SK-N-SH (cell line): ENCODE measurements around the gene MPST. TPM values are rescaled to one million over a fixed set of nuclear protein-coding genes. Genes with fewer than 3 reads are reported as not detected.

Experiments used
- CTCF ChIA-PET: fragments of 300-600, 350-600 bp; formaldehyde crosslinking; extraction: SDS; loops from one replicate; lab custom pipeline; 2021; lab: Yijun Ruan, JAX
- POLR2A ChIA-PET: fragments of 350-600 bp; sonication (Branson Sonifier 250); formaldehyde crosslinking; extraction: SDS; loops from one replicate; lab custom pipeline; 2020; ENCODE audit warnings: antibody characterized with exemption, inconsistent platforms; lab: Yijun Ruan, JAX
- DNase-seq: peaks from one replicate; pipeline ENCODE4 v3.0.0; 2012
- H2AFZ ChIP-seq: fragments of 200-600 bp; sonication (generic); 2 replicates; pipeline ENCODE4 v1.8.1; 2016; ENCODE audit warnings: antibody characterized with exemption, mild to moderate bottlenecking, low read depth
- H3F3A ChIP-seq: fragments of 200-600 bp; sonication (generic); replicated peaks from 2 replicates; pipeline ENCODE3; 2016; ENCODE audit warnings: antibody characterized with exemption, mild to moderate bottlenecking; ENCODE audit not compliant: insufficient read depth
- H3K27ac ChIP-seq, 2 experiments: fragments of 200-500 bp in 1 of 2; fragments of 200-600 bp in 1 of 2; sonication (Bioruptor generic) in 1 of 2; sonication (generic), shearing (Covaris generic) in 1 of 2; 2 replicates each; pipeline versions ENCODE4 v1.5.1 to v1.6.1; 2014 to 2016; ENCODE audit warnings: low read depth in 2 of 2, inconsistent platforms in 1 of 2, low read length in 1 of 2, mild to moderate bottlenecking in 1 of 2, mixed read lengths in 1 of 2
- H3K27me3 ChIP-seq: fragments of 200-600 bp; sonication (generic), shearing (Covaris generic); 2 replicates; pipeline ENCODE4 v1.6.1; 2016; ENCODE audit warnings: mixed run types; ENCODE audit not compliant: insufficient read depth
- H3K36me3 ChIP-seq, 2 experiments: fragments of 200-500 bp in 1 of 2; fragments of 200-600 bp in 1 of 2; sonication (Bioruptor generic) in 1 of 2; sonication (generic) in 1 of 2; replicated peaks in 1 of 2; 2 replicates each; pipeline versions ENCODE3 to v1.5.1; 2014 to 2016; ENCODE audit warnings: low read length in 1 of 2, mild to moderate bottlenecking in 1 of 2; ENCODE audit not compliant: insufficient read depth in 2 of 2, control insufficient read depth in 1 of 2
- H3K4me1 ChIP-seq, 2 experiments: fragments of 200-500 bp in 1 of 2; fragments of 200-600 bp in 1 of 2; sonication (Bioruptor generic) in 1 of 2; sonication (generic), shearing (Covaris generic) in 1 of 2; 2 replicates each; pipeline versions ENCODE4 v1.5.1 to v1.6.1; 2014 to 2016; ENCODE audit warnings: low read depth in 1 of 2, low read length in 1 of 2, mixed run types in 1 of 2; ENCODE audit not compliant: insufficient read depth in 2 of 2, control insufficient read depth in 1 of 2
- H3K4me2 ChIP-seq: fragments of 200-600 bp; sonication (generic), shearing (Covaris generic); 2 replicates; pipeline ENCODE4 v1.6.1; 2017; ENCODE audit warnings: mixed run types
- H3K4me3 ChIP-seq, 2 experiments: fragments of 200-500 bp in 1 of 2; fragments of 200-600 bp in 1 of 2; sonication (Bioruptor generic) in 1 of 2; sonication (generic), shearing (Covaris generic) in 1 of 2; 2 replicates each; pipeline versions ENCODE4 v1.5.1 to v1.8.1; 2014 to 2016; ENCODE audit warnings: low read depth in 2 of 2, inconsistent platforms in 1 of 2, low read length in 1 of 2, mild to moderate bottlenecking in 1 of 2, mixed read lengths in 1 of 2, moderate library complexity in 1 of 2
- H3K79me2 ChIP-seq: fragments of 200-600 bp; sonication (generic); 2 replicates; pipeline ENCODE4 v1.8.1; 2017; ENCODE audit warnings: mild to moderate bottlenecking; ENCODE audit not compliant: insufficient read depth
- H3K9ac ChIP-seq: fragments of 200-600 bp; sonication (generic); 2 replicates; pipeline ENCODE4 v1.6.1; 2017; ENCODE audit warnings: mixed run types
- H3K9me2 ChIP-seq: fragments of 200-600 bp; sonication (generic); 2 replicates; pipeline ENCODE4 v1.6.1; 2017; ENCODE audit warnings: mixed run types
- H3K9me3 ChIP-seq: fragments of 200-600 bp; sonication (generic); 2 replicates; pipeline ENCODE4 v1.6.1; 2017; ENCODE audit warnings: mixed run types, mild to moderate bottlenecking, moderate library complexity
- H4K20me1 ChIP-seq: fragments of 200-600 bp; sonication (generic); 2 replicates; pipeline ENCODE4 v1.6.1; 2017; ENCODE audit warnings: mild to moderate bottlenecking, mixed run types; ENCODE audit not compliant: insufficient read depth
- CHD2 ChIP-seq: fragments of 150-350 bp; IDR thresholded peaks from 2 replicates; pipeline ENCODE4 v1.6.1; 2018; ENCODE audit warnings: low read length; ENCODE audit not compliant: partially characterized antibody
- ELF1 ChIP-seq: IDR thresholded peaks from 2 replicates; pipeline ENCODE4 v1.4.0; 2012
- EP300 ChIP-seq, 2 experiments: IDR thresholded peaks; 2 replicates each; pipeline versions ENCODE4 v1.4.0 to v1.6.1; 2012; ENCODE audit warnings: borderline replicate concordance in 1 of 2, low read depth in 1 of 2, low read length in 1 of 2
- EZH2phosphoT487 ChIP-seq: fragments of 200-600 bp; sonication (generic); IDR thresholded peaks from 2 replicates; pipeline ENCODE4 v1.6.1; 2017; ENCODE audit warnings: low read depth, mixed run types, mild to moderate bottlenecking, antibody characterized with exemption, moderate library complexity, borderline replicate concordance
- FOSL2 ChIP-seq: IDR thresholded peaks from 2 replicates; pipeline ENCODE4 v1.4.0; 2012; ENCODE audit warnings: low read depth, mild to moderate bottlenecking, moderate library complexity, borderline replicate concordance
- JUND ChIP-seq: IDR thresholded peaks from 2 replicates; pipeline ENCODE4 v1.4.0; 2012
- NFIC ChIP-seq: IDR thresholded peaks from 2 replicates; pipeline ENCODE4 v1.4.0; 2012; ENCODE audit warnings: borderline replicate concordance
- NRF1 ChIP-seq: IDR thresholded peaks from 2 replicates; pipeline ENCODE4 v1.6.1; 2012; ENCODE audit warnings: low read depth, mild to moderate bottlenecking, low read length
- RAD21 ChIP-seq: IDR thresholded peaks from 2 replicates; pipeline ENCODE4 v1.6.1; 2012; ENCODE audit warnings: mild to moderate bottlenecking, low read length
- RCOR1 ChIP-seq: fragments of 150-350 bp; IDR thresholded peaks from 2 replicates; pipeline ENCODE4 v1.6.1; 2017; ENCODE audit warnings: antibody characterized with exemption, low read length
- RFX5 ChIP-seq: IDR thresholded peaks from 2 replicates; pipeline ENCODE4 v1.6.1; 2012; ENCODE audit warnings: mild to moderate bottlenecking, improper control_type of control experiment, low read length
- SIN3A ChIP-seq: IDR thresholded peaks from 2 replicates; pipeline ENCODE4 v1.6.1; 2012; ENCODE audit warnings: low read depth, mild to moderate bottlenecking, low read length, moderate library complexity, borderline replicate concordance
- SMC3 ChIP-seq: IDR thresholded peaks from 2 replicates; pipeline ENCODE4 v1.6.1; 2012; ENCODE audit warnings: low read depth, low read length, improper control_type of control experiment
- TCF12 ChIP-seq: IDR thresholded peaks from 2 replicates; pipeline ENCODE4 v1.4.0; 2012
- TEAD4 ChIP-seq: IDR thresholded peaks from 2 replicates; pipeline ENCODE4 v1.4.0; 2012; ENCODE audit warnings: mild to moderate bottlenecking, borderline replicate concordance; ENCODE audit not compliant: insufficient read depth
- WGBS: methylation state at CpG from one replicate; pipeline ENCODE4 v1.1.6; 2017; ENCODE audit warnings: low lambda C conversion rate; 5-methylcytosine and 5-hydroxymethylcytosine counted together
- polyA plus RNA-seq, 3 experiments: library from polyadenylated mRNA; depleted of rRNA; stranded (reverse); fragments of >200 nt; gene quantifications; 2 replicates each; pipeline ENCODE4 v1.2.3, GENCODE V29; 2012
- TF ChIP-seq, protein P1 (sequence below): fragments of 150-350 bp; IDR thresholded peaks from 2 replicates; pipeline ENCODE4 v1.6.1; 2017; ENCODE audit warnings: antibody characterized with exemption, low read length, low read depth, borderline replicate concordance
- TF ChIP-seq, protein P2 (sequence below): IDR thresholded peaks from 2 replicates; pipeline ENCODE4 v1.4.0; 2012; ENCODE audit warnings: low read depth
- TF ChIP-seq, protein P3 (sequence below): IDR thresholded peaks from 2 replicates; pipeline ENCODE4; 2012
- TF ChIP-seq, protein P4 (sequence below): IDR thresholded peaks from 2 replicates; pipeline ENCODE4 v1.4.0; 2012; ENCODE audit warnings: low read depth, borderline replicate concordance

Gene MPST
- polyA plus RNA-seq, 1 of the 3 experiments (the other 2 are of a cell fraction) = 60.4 TPM

DNA sequence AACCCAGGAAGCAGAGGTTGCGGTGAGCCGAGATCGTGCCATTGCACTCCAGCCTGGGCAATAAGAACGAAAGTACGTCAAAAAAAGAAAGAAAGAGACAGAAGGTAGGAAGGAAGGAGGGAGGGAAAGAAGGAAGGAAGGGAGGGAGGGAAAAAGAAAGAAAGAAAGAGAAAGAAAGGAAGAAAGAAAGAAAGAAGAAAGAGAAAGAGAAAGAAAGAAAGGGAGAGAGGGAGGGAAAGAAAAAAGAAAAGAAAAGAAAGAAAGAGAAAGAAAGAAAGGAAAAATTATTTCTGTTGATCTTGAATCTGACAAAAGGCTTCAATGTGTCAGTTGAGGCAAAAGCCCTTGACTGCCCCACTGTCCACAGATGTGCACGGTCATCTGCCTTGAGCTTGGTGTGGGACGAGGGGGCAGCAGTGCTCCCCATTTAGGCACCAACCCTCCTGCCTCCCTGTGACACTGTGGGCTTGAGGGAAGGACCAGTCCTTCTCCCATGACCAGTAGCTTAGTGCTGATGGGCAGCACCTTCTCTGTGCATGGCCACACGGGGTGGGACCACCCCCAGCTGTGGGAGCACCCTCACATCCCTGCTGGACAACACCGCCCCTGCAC lies 56.4 kb downstream of the MPST start:
- Histone ChIP-seq H3K4me2 (no peak overlapping the region), H3K4me3 (no peak overlapping the region), H3K36me3 (no peaks in the 10 kb centered on the region), H3K27me3 (peaks cover 30% of the 10 kb centered on the region)
- ChIA-PET POLR2A (no interaction called here), CTCF (interaction anchor here (0.6 to 1.9 kb wide), 10 partner anchors 9 to 183 kb away, joined by 3 to 26 read pairs (median 3); no protein-coding TSS in a partner anchor)
- no peak for DNase-seq
- TF ChIP-seq EP300 (IDR thresholded peaks at IDR 0.05; ENCODE audit: borderline replicate concordance in 1 of 2, low read depth in 1 of 2, low read length in 1 of 2) (no peak), TCF12 (no peak), CHD2 (no peak), ELF1 (no peak), RFX5 (no peak), JUND (no peak), RCOR1 (no peak), TEAD4 (no peak), FOSL2 (no peak), NRF1 (no peak), SIN3A (no peak)
- TF ChIP-seq, protein P1, sequence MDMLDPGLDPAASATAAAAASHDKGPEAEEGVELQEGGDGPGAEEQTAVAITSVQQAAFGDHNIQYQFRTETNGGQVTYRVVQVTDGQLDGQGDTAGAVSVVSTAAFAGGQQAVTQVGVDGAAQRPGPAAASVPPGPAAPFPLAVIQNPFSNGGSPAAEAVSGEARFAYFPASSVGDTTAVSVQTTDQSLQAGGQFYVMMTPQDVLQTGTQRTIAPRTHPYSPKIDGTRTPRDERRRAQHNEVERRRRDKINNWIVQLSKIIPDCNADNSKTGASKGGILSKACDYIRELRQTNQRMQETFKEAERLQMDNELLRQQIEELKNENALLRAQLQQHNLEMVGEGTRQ = no peak
- TF ChIP-seq, protein P2, sequence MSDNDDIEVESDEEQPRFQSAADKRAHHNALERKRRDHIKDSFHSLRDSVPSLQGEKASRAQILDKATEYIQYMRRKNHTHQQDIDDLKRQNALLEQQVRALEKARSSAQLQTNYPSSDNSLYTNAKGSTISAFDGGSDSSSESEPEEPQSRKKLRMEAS = no peak
- TF ChIP-seq, protein P3, sequence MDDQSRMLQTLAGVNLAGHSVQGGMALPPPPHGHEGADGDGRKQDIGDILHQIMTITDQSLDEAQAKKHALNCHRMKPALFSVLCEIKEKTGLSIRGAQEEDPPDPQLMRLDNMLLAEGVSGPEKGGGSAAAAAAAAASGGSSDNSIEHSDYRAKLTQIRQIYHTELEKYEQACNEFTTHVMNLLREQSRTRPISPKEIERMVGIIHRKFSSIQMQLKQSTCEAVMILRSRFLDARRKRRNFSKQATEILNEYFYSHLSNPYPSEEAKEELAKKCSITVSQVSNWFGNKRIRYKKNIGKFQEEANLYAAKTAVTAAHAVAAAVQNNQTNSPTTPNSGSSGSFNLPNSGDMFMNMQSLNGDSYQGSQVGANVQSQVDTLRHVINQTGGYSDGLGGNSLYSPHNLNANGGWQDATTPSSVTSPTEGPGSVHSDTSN = no peak
- TF ChIP-seq, all 33 proteins: peak for 0
- H3K79me2 ChIP-seq = no peaks in the 10 kb centered on the region
- H3K4me1 ChIP-seq = no peaks in the 10 kb centered on the region
- H3K9me3 ChIP-seq = no peaks in the 10 kb centered on the region
- WGBS = 78% methylated on average over 7 of the region's 9 CpGs
- H3K27ac ChIP-seq = no peak overlapping the region
- H3K9ac ChIP-seq = no peak overlapping the region
- no peak overlapping the region for H2AFZ ChIP-seq
- H3F3A ChIP-seq = no peaks in the 10 kb centered on the region
- no peaks in the 10 kb centered on the region for H4K20me1 ChIP-seq
- no peaks in the 10 kb centered on the region for H3K9me2 ChIP-seq

DNA sequence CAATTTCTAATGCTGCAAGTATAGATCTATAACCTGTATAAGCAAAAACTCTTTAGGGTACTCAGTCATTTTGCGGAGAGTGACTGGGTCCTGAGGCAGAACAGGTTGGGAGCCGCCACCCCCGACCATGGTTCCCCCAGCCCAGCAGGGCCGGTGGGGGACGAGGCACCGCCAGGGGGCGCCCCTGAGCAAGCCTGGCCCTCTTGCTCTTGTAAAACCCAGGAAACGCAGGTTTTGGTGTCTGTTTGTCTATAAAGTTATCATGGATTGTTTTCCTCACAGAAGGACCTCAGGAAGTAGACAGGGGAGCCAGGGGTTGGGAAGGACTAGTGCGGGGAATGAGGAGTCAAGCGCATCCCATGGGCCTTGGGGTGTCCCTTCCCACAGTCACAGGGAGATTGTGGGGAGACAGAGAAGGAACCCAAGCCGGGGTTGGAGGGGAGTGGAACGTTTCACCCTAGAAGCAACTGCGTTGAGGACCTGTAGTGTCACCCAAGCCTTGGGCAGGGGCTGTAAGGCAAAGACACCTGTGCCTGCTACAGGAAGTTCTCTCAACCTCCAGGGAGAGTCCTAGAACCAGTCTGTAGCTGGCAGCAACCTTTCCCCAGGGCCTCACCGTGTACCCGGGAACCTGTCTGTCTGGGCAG lies 58.4 kb downstream of the MPST start:
- H3K4me1 ChIP-seq = no peaks in the 10 kb centered on the region
- H3K27me3 ChIP-seq = peaks cover 30% of the 10 kb centered on the region
- H3K4me2 ChIP-seq = no peak overlapping the region
- no peaks in the 10 kb centered on the region for H3K9me2 ChIP-seq
- 23% methylated on average over 15 of the region's 15 CpGs for WGBS
- no peak overlapping the region for H2AFZ ChIP-seq
- H3K4me3 ChIP-seq = peak overlapping the region in 1 of 2 experiments; percentile 32; a peak in 1 of 4 replicates
- no peaks in the 10 kb centered on the region for H3K36me3 ChIP-seq
- peak; percentile 94 for DNase-seq
- H3K27ac ChIP-seq = no peak overlapping the region
- H3K79me2 ChIP-seq = no peaks in the 10 kb centered on the region
- H3K9ac ChIP-seq = no peak overlapping the region
- no peaks in the 10 kb centered on the region for H4K20me1 ChIP-seq
- H3K9me3 ChIP-seq = no peaks in the 10 kb centered on the region
- no peaks in the 10 kb centered on the region for H3F3A ChIP-seq
- ChIA-PET POLR2A (no interaction called here), CTCF (interaction anchor here (0.5 to 1.0 kb wide), 9 partner anchors 9 to 122 kb away, joined by 3 to 7 read pairs (median 3); partner anchors contain the start of gene KCTD17)
- TF ChIP-seq RAD21 = peak; percentile 72
- TF ChIP-seq, protein P4, sequence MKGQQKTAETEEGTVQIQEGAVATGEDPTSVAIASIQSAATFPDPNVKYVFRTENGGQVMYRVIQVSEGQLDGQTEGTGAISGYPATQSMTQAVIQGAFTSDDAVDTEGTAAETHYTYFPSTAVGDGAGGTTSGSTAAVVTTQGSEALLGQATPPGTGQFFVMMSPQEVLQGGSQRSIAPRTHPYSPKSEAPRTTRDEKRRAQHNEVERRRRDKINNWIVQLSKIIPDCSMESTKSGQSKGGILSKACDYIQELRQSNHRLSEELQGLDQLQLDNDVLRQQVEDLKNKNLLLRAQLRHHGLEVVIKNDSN = no peak
- TF ChIP-seq EZH2phosphoT487 = no peak
- no peak for TF ChIP-seq NFIC
- TF ChIP-seq SMC3 = peak; percentile 81
- TF ChIP-seq, protein P1 = no peak
